HG03135 (cell line): Measurements from ENCODE around the gene PROSER2.
A peak's percentile ranks its signal among the peaks of the same experiment; 100 is the strongest.

ENCODE experiments used
- ATAC-seq: cut with Tn5 transposase; IDR thresholded peaks from one replicate; pipeline ENCODE4 v1.9.1; 2021; ENCODE audit warnings: mild to moderate bottlenecking, moderate library complexity; ENCODE audit not compliant: unreplicated experiment

Gene PROSER2

DNA sequence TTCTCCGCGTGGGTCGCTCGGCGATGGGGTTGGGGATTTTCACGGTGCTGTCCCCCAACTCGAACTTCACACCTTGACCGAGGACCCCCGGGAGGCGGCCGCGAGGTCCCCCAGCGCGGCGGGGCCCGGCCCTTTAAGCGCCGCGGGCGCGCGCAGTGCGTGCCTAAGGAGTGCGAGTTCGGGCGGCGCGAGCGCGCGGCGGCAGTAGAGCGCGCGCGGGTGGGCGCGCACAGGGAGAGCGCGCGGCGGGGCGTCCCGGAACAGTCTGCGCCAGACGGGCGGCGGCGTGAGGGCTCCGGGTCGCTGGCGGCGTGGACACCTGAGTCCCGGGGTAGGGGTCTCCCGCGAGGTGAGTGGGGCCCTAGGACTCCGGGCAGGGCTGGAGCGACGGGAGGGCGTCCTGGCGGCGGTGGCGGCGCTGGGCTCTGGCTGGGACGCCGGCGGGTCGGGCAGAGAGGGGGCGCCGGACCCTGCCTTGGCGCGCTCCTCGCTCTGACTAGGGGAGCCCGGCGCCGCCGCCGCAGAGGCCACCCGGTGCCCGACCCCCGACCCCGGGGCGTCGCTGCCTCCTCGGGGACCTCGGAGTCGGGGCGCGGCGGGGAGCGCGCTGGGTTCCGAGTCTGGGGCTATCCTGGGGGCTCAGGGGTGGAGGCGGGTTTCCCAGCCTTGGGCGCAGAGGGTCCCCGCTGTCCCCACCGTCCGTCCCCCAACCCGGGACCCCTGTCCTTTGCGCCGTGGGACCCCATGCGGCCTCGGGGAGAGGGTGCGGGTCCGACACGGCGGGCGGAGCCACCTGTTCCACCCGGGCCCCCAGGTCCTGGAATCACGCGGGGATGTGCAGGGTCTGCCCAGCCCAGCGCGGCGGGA, at the start of gene PROSER2:
Gene PROSER2 (plus strand): TSS at position 235 of the 867 bp plus-strand sequence. CDS start 28,722 bp downstream, outside the sequence.
- peak; percentile 67 for ATAC-seq

DNA sequence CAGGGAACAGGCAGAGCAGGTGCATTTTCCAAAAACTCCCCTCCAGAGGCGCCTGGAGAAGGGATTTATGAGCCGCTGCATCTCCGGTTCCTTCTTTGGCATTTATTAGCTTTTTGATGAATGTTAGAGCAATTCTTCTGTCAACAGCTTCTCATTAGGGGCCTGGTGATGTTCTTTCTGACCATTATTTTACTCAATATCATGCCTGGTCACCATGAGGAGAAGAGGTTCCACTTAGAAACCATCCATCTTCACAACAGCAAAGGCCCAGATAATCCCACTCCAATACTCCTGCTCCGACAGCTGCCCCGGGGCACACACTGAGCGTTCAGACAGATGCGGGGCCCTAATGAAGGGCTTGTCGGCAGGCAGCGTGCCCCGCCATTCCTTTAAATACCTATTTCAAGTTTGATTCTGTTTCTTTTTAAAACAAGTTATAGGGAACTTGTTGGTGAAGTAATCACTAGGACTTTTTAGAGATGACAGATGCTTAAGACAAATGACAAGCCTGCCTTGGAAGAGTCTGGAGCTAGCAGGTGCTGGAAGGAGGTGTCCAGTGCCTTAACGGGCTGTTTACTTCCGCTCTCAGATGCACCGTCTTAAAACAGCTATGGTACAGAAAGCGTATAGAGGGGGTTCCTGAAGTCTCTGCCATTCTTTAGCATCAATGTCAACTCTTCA, 49.3 kb upstream of the PROSER2 start:
- ATAC-seq, result no peak

DNA sequence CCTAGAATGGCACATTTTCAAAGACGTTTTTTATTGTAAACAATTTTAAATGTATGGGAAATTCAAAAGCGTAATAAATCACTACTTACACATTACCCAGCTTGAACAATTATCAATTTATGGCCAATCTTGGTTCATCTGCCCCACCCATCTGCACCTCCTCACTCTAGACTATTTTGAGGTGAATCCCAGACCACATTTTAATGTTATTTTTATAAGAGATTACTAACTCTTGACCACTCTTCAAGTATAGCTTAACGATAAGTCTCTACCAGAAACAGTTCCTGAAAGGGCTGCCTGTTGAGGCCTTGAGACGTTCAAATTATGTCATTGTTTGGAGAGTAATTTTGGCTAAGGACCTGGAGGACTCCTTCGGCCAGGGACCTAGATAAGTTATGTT, 47.7 kb upstream of the PROSER2 start:
- ATAC-seq, result no peak

DNA sequence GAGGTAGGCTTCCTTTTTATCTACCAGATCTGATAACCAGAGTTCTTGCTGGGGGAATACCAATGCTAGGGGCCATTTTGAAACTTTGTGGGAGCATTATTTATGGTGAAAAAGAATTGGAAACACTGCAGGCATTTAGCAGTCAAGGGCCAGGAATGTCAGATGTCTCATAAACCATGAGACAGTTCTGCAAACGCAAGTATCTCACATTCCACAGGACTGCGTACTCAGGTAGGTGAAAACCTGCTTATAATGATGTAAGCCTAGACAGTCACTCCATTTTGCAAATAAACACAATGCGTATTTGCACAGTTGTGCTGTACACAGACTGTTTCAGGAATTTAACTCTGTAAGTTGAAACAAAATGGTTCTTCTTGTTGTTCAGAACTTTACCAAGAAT, 47.1 kb upstream of the PROSER2 start:
- no peak for ATAC-seq

- no peak for ATAC-seq
Measured at GRCh38 chr10:11781114-11781513, 42.0 kb upstream of the PROSER2 start.

GRCh38 chr10:11782793-11783557, 40.2 kb upstream of the PROSER2 start:
- no peak for ATAC-seq

- no peak for ATAC-seq
Measured at GRCh38 chr10:11783558-11783865, 39.6 kb upstream of the PROSER2 start.

- ATAC-seq, result no peak
Measured at GRCh38 chr10:11787374-11787773, 35.8 kb upstream of the PROSER2 start.

DNA sequence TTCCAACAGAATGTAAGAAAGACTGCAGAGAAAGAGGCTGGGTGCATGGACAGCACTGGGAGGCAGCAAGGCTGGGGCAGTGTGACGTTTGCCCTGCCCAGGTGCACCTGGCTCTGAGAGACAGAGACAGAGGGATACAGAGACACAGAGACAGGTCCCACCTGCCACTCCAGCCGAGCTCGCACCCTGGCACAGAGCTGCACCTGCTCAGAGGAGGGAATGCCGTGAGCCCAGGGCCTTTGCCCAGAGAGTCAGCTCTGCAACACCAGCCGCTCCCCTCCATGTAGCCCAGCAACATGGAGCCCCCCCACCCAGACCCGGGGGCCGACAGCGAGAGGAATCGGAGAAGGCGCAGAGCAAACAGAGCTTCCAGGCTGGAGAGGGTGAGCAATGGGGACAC, 35.3 kb upstream of the PROSER2 start:
- ATAC-seq, result no peak

DNA sequence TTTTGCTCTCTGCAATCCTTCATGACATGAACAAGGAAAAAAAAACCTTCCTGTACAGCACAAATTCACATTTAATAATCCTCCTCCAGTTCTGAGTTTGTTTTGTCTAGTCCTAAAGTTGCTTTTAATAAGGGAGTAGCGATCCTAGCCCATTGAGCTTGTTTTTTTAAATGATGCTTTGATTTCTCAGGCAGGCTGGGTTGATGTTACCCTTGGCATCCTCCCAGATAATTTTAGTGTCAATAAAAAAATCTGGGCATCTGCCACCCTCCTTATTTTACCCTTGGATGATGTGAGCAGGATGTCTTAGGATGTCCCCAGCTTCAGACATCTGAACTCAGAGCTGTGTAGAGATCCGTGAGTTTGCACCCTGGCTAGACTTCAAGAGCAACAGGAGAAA, 33.9 kb upstream of the PROSER2 start:
- ATAC-seq, result no peak

DNA sequence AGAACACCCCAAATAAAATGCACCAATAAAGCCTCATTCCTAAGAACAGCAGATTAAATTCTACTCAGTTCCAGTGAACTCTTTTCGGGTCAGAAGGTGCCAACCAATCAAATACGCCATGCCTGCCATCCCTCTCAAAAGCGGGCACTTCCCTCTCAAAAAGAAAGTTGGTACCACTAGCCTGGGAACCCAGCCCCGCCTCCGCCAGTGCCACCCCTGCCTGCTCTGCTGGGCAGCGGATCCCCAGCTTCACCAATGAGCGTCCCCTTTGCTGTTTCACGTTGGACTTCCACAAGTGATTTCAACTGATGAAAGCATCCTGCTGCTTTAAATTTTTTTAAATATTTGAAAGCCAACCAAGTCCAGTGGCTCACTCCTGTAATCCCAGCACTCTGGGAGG, 33.2 kb upstream of the PROSER2 start:
- ATAC-seq, result no peak

DNA sequence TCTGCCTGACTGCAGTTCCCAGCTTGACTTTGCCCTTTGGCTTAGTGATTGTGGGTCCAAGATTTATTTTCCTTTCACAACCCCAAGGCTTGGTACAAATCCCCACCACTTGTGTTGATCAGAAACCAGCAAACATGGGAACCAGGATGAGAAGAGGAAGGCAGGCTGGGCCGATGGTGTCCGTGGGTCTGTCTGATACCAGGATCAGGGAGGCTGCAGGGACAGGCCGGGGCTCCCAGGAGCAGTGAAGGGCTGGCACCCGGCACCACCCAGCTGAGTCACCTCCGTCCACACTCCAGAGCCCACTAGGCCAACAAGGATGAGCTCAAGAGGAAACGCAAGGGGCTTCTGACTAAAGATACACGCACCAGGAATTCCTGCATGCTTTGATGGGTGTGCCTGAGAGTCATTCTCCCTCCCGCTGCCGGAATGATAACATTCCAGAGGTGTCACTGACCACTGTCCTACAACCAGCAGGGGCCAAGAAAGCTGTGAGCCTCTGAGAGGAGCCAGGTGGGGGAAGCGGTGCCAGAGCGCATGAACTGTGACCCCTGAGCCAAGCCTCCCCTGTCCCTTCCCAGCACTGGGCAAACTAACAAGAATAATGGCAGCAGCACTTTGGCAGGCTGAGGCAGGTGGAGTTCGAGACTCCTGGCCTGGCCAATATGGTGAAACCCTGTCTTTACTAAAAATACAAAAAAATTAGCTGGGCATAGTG, 29.2 kb upstream of the PROSER2 start:
- no peak for ATAC-seq

- ATAC-seq, result no peak
Measured at GRCh38 chr10:11794566-11794965, 28.6 kb upstream of the PROSER2 start.

DNA sequence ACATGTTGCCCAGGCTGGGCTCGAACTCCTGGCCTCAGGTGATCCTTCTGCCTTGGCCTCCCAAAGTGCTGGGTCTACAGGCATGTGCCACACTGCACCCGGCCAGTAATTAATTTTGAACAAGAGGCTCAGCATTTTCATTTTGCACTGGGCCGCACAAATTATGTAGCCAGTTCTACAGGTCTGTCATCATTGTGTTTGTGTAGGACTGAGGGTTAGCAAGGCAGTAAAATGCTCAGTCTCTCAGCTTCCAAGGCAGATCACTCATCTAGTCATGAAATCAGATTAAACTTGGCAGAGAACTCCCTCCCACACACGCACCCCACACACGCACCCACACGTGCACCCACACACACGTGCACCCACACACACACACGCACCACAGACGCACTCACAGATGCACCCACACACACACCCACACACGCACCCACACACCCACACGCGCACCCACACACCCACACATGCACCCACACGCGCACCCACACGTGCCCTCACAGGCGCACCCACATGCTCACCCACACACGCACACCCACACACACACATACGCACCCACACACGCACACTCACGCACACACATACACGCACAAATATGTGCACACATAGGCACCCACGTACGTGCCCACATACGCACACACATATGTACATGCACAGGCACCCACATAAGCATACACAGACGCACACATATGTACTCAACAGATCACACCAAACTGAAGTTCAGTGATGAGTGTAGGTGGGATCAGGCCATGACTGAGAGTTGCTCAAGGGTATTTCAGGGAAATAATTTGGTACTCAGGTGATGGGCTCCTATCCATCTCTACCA, 27.8 kb upstream of the PROSER2 start:
- ATAC-seq, result no peak

DNA sequence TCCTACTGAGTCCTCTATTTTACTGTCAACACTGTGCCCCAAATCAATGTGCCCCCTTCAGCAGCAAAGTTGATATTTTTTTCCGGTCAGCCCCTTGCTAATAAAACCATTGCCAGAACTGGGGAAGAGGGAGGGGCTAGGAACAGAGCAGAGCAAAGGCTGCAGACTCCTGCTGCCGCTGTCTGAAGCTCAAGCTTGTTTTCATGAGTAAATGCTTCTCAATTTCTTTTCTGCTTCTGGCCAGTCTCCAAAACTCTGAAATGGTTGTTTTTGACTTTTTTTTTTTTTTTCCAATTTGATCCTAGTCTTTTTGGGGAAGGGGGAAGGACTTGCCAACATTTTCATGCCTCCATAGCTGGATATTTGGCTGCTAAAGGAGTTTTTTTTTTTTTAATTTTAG, 26.7 kb upstream of the PROSER2 start:
- ATAC-seq, result no peak

GRCh38 chr10:11797281-11797680, 25.9 kb upstream of the PROSER2 start:
- no peak for ATAC-seq

- no peak for ATAC-seq
Measured at GRCh38 chr10:11797847-11798633, 25.1 kb upstream of the PROSER2 start.

GRCh38 chr10:11798845-11799735, 24.1 kb upstream of the PROSER2 start:
- no peak for ATAC-seq

- no peak for ATAC-seq
Measured at GRCh38 chr10:11799736-11800080, 23.4 kb upstream of the PROSER2 start.
